Thyroid gland (tissue), 4 donors: Measurements from ENCODE around the gene IGLON5. TPM values are rescaled to one million over a fixed set of nuclear protein-coding genes. Genes with fewer than 3 reads are reported as not detected.

Source experiments
- DNase-seq, 2 donors: peaks; one replicate each; pipeline ENCODE4 v3.0.0-alpha.2; 2019
- H3K27ac ChIP-seq, 3 donors: fragments of 200-600 bp; sonication (generic); 1 replicate in 2 of 3; 2 replicates in 1 of 3; pipeline ENCODE4 v1.5.1; 2016 to 2019; ENCODE audit warnings: mild to moderate bottlenecking in 1 of 3, moderate library complexity in 1 of 3
- H3K27me3 ChIP-seq: fragments of 200-600 bp; sonication (generic); one replicate; pipeline ENCODE4 v1.5.1; 2019
- H3K36me3 ChIP-seq, 2 donors: fragments of 200-600 bp; sonication (generic); one replicate each; pipeline ENCODE4 v1.5.1; 2016 to 2019
- H3K4me1 ChIP-seq, 2 donors: fragments of 200-600 bp; sonication (generic); one replicate each; pipeline ENCODE4 v1.5.1; 2017 to 2019
- H3K4me3 ChIP-seq, 3 donors: fragments of 200-600 bp; sonication (generic); replicated peaks in 1 of 3; 1 replicate in 2 of 3; 2 replicates in 1 of 3; pipeline ENCODE4 v1.5.1; 2016; ENCODE audit warnings: mild to moderate bottlenecking in 1 of 3
- H3K9me3 ChIP-seq: fragments of 200-600 bp; sonication (generic); one replicate; pipeline ENCODE4 v1.5.1; 2017
- POLR2A ChIP-seq, 2 donors: fragments of 450-650 bp; IDR thresholded peaks; one replicate each; pipeline ENCODE4 v1.6.1; 2017; ENCODE audit warnings: antibody characterized with exemption in 2 of 2, mild to moderate bottlenecking in 2 of 2, moderate library complexity in 1 of 2
- WGBS, 2 donors: methylation state at CpG; one replicate each; pipeline ENCODE4 v1.1.5; 2017; 5-methylcytosine and 5-hydroxymethylcytosine counted together
- intact Hi-C: fragments of 100-400 bp; cut with DNase I; formaldehyde crosslinking; loops from one replicate; pipeline ENCODE4 v1.15.1; 2023
- total RNA-seq, 4 donors: library from RNA; depleted of rRNA; stranded (reverse); fragments of >200 nt; gene quantifications; one replicate each; pipeline ENCODE4 v1.2.3, GENCODE V29; 2016
- TF ChIP-seq, protein P1 (sequence below), 6 experiments: fragments of 200-600 bp in 3 of 6; fragments of 450-650 bp in 3 of 6; sonication (generic) in 3 of 6; IDR thresholded peaks; one replicate each; pipeline ENCODE4 v1.5.1; 2016 to 2019; ENCODE audit warnings: antibody characterized with exemption in 6 of 6, mild to moderate bottlenecking in 2 of 6, inconsistent platforms in 1 of 6, moderate library complexity in 1 of 6

IGLON5 gene
- total RNA-seq, 4 donors from 2014 or later, result 0.54 TPM; not detected in 3

DNA sequence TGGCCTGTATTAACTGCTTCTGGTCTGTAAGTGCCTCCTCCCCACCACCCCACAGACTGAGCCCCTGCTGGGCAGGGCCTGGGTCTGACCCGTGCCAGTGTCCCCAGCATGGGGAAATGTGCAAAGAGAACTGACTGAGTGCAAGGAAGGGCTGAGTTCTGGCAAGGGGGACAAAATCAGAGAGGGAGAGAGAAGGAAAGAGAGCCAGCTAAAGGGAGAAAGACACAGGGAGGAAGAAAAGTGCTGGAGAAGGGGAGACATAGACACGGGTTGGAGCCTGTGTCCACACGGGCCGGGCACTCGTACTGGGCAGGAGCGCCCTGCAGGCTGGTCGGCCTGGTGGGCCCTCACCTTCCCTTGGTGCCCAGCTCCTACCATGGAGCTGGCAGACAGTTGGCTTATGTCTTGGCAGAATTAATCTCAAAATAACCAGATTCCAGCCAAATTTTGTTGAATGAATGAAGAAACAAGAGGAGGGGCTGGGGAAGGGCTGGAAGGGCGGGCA is 59.8 kb downstream of the IGLON5 start:
- Histone ChIP-seq H3K9me3 (no peaks in the 10 kb centered on the region), H3K27me3 (no peaks in the 10 kb centered on the region), H3K27ac (no peak overlapping the region), H3K4me1 (peaks cover 6% of the 10 kb centered on the region in 2 donors), H3K36me3 (no peaks in the 10 kb centered on the region), H3K4me3 (no peak overlapping the region)
- TF ChIP-seq, protein P1, sequence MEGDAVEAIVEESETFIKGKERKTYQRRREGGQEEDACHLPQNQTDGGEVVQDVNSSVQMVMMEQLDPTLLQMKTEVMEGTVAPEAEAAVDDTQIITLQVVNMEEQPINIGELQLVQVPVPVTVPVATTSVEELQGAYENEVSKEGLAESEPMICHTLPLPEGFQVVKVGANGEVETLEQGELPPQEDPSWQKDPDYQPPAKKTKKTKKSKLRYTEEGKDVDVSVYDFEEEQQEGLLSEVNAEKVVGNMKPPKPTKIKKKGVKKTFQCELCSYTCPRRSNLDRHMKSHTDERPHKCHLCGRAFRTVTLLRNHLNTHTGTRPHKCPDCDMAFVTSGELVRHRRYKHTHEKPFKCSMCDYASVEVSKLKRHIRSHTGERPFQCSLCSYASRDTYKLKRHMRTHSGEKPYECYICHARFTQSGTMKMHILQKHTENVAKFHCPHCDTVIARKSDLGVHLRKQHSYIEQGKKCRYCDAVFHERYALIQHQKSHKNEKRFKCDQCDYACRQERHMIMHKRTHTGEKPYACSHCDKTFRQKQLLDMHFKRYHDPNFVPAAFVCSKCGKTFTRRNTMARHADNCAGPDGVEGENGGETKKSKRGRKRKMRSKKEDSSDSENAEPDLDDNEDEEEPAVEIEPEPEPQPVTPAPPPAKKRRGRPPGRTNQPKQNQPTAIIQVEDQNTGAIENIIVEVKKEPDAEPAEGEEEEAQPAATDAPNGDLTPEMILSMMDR (IDR thresholded peaks at IDR 0.05), result no peak
- DNase-seq, result no peak
- WGBS, 2 donors, result 67 to 69% methylated on average over 8 of the region's 8 CpGs
- intact Hi-C loops, result no loop called here

DNA sequence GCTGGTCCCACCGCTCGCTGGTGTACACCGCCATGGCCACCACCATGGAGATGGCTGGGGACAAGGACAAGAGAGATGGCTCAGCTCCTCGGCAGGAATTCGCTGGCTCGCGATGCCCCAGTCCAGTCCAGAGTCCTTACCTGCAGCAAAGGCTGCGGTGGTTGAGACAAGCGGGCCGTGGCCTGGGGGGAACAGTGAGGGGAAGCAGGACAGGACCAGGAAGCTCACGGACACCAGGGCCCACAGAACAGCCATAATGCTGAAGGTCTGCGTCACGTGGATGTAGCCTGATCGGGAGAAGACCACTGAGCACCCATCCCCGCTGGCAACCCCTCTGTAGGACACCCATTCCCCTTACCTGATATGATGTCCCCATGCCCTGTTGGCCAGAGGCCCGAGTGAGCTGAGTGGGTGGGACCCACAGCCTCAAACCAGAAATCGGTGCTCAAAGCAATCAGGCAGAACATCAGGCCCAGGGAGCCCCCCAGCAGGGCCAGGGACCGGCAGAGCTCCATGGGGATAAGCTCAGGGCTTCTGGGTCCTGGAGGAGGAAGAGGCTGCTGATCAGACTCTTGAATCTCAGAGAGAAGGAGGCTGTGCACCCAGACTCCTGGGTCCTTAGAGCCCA is 60.7 kb downstream of the IGLON5 start:
- 66 to 75% methylated on average over 5 to 14 of the region's 18 CpGs for WGBS, 2 donors
- TF ChIP-seq POLR2A (IDR thresholded peaks at IDR 0.05), result no peak
- TF ChIP-seq, protein P1 (IDR thresholded peaks at IDR 0.05), result no peak
- H3K9me3 ChIP-seq, result no peaks in the 10 kb centered on the region
- no peak overlapping the region for H3K4me3 ChIP-seq
- no peak overlapping the region for H3K27ac ChIP-seq
- DNase-seq, result no peak
- intact Hi-C loops, result no loop called here
- no peaks in the 10 kb centered on the region for H3K36me3 ChIP-seq
- no peaks in the 10 kb centered on the region for H3K27me3 ChIP-seq
- H3K4me1 ChIP-seq, result peaks cover 2 to 6% of the 10 kb centered on the region in 2 donors

DNA sequence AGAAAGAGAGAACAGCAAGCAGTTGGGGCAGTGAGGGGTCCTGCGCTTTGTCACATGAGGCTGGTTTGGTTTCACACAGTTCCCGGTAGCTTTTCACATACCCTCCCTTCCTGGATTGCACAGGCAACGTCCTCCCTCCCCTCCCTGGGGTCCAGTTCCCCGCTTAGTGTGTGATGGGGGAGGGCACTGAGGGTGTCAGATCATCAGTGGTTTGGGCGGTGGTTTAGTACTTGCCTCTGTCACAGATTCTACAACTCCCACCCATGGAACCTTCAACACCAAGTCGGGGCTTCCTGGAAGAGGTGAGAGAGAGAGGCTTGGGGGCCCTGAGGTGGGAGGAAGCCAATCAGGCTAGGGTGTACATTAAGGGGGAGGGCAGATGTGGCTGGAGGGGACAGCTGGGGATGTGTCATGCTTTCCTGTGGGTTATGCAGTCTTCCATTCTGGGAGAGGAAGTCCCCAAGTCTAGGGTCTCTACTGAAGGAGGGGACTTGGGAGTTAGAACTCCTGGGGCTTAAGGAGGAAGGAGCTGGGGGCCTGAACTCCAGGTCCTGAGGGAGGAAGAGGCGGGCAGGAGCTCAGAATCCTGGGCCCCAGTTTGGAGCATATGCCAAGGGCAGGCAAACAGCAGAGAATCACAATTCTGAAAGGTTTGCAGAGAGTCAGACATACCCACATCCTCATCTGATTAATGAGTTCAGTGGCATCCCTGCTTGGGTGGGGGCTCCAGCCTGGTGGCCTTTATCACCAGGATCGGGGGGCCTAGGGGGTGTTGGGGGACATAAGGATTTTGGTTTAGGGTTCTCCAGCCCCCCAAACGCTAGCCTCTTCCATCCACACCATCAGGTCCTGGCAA is 61.4 kb downstream of the IGLON5 start, which contains the start of gene NKG7:
Gene NKG7, minus strand, starts transcription at position 6 of the 856 bp plus-strand sequence. CDS start 119 bp downstream, outside the sequence.
- no peak for TF ChIP-seq POLR2A (IDR thresholded peaks at IDR 0.05)
- TF ChIP-seq, protein P1 (IDR thresholded peaks at IDR 0.05), result no peak
- H3K4me3 ChIP-seq, result no peak within 1 kb of the TSS

DNA sequence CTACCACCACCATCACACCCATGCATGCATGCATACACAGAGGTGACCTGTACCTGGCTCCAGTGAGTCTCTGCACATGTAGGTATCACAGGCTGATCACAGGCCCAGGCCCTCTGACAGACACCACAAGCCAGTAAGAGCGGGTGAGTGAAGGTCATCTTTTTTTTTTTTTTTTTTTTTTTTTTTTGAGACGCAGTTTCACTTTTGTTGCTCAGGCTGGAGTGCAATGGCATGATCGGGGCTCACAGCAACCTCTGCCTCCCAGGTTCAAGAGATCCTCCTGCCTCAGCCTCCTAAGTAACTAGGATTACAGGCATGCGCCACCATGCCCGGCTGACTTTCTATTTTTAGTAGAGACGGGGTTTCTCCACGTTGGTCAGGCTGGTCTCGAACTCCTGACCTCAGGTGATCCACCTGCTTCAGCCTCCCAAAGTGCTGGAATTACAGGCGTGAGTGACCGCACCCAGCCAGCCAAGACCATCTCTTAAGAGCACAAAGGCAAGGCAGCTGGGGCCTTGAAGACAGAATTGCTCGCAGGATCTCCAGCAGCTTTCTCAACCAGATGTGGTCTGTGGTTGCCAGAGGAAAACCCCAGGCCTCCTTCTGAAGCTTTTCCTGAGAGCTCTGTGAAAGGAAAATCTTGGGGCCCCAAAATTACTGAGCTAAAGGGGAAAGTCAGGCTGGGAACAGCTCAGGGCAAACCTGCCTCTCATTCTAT is 64.2 kb downstream of the IGLON5 start:
- no peaks in the 10 kb centered on the region for H3K27me3 ChIP-seq
- intact Hi-C loops, result no loop called here
- H3K27ac ChIP-seq, result no peak overlapping the region
- H3K4me1 ChIP-seq, result no peaks in the 10 kb centered on the region
- WGBS, 2 donors, result 74 to 76% methylated on average over 9 to 11 of the region's 11 CpGs
- H3K9me3 ChIP-seq, result no peaks in the 10 kb centered on the region
- no peak for DNase-seq
- H3K36me3 ChIP-seq, result no peaks in the 10 kb centered on the region
- H3K4me3 ChIP-seq, result no peak overlapping the region
- TF ChIP-seq POLR2A (IDR thresholded peaks at IDR 0.05), result no peak
- TF ChIP-seq, protein P1 (IDR thresholded peaks at IDR 0.05), result no peak

More for the DNA sequence above, 61.4 kb downstream of the IGLON5 start, which contains the start of gene NKG7:
- no peak within 1 kb of the TSS for H3K27ac ChIP-seq
- H3K36me3 ChIP-seq, result no peaks in the 10 kb centered on the region
- intact Hi-C loops, result no loop called here
- peaks cover 0 to 6% of the 10 kb centered on the region in 2 donors for H3K4me1 ChIP-seq
- H3K27me3 ChIP-seq, result no peaks in the 10 kb centered on the region
- DNase-seq, result no peak
- H3K9me3 ChIP-seq, result no peaks in the 10 kb centered on the region
- 46 to 60% methylated on average over 9 of the region's 9 CpGs for WGBS, 2 donors
